ENCODE measurements around the gene EDEM3. TPM values are rescaled to one million over a fixed set of nuclear protein-coding genes. Genes with fewer than 3 reads are reported as not detected.
A peak's percentile ranks its signal among the peaks of the same experiment; 100 is the strongest.

The EDEM3 gene, protein sequence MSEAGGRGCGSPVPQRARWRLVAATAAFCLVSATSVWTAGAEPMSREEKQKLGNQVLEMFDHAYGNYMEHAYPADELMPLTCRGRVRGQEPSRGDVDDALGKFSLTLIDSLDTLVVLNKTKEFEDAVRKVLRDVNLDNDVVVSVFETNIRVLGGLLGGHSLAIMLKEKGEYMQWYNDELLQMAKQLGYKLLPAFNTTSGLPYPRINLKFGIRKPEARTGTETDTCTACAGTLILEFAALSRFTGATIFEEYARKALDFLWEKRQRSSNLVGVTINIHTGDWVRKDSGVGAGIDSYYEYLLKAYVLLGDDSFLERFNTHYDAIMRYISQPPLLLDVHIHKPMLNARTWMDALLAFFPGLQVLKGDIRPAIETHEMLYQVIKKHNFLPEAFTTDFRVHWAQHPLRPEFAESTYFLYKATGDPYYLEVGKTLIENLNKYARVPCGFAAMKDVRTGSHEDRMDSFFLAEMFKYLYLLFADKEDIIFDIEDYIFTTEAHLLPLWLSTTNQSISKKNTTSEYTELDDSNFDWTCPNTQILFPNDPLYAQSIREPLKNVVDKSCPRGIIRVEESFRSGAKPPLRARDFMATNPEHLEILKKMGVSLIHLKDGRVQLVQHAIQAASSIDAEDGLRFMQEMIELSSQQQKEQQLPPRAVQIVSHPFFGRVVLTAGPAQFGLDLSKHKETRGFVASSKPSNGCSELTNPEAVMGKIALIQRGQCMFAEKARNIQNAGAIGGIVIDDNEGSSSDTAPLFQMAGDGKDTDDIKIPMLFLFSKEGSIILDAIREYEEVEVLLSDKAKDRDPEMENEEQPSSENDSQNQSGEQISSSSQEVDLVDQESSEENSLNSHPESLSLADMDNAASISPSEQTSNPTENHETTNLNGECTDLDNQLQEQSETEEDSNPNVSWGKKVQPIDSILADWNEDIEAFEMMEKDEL
- polyA plus RNA-seq: 10 to 100 TPM in 3 of 4 donors, 1 to 10 TPM in 1; 9.7 to 40.6 (median 13.8) TPM
- long read RNA-seq, donor 1: 0 reads
- long read RNA-seq, donor 2, full-length matches to known transcripts: 1 of 1 reads
- long read RNA-seq, donor 2, partial matches to known transcripts: 0 of 1 reads
- long read RNA-seq, donor 2, other reads (novel, unspliced or antisense): 0 of 1 reads
- long read RNA-seq, donor 3: 0 reads
- long read RNA-seq, donor 4: 0 reads
- long read RNA-seq, donor 5, partial matches to known transcripts: 18 of 18 reads
- long read RNA-seq, donor 5, other reads (novel, unspliced or antisense): 0 of 18 reads
- long read RNA-seq, donor 6, full-length matches to known transcripts: 3 of 3 reads
- long read RNA-seq, donor 6, partial matches to known transcripts: 0 of 3 reads
- long read RNA-seq, donor 6, other reads (novel, unspliced or antisense): 0 of 3 reads
- long read RNA-seq, donor 7: 0 reads
- long read RNA-seq, donor 8: 0 reads
- long read RNA-seq, donor 9, full-length matches to known transcripts: 1 of 1 reads
- long read RNA-seq, donor 9, partial matches to known transcripts: 0 of 1 reads
- long read RNA-seq, donor 9, other reads (novel, unspliced or antisense): 0 of 1 reads
- long read RNA-seq, donor 10, full-length matches to known transcripts: 5 of 5 reads
- long read RNA-seq, donor 10, partial matches to known transcripts: 0 of 5 reads
- long read RNA-seq, donor 10, other reads (novel, unspliced or antisense): 0 of 5 reads

DNA sequence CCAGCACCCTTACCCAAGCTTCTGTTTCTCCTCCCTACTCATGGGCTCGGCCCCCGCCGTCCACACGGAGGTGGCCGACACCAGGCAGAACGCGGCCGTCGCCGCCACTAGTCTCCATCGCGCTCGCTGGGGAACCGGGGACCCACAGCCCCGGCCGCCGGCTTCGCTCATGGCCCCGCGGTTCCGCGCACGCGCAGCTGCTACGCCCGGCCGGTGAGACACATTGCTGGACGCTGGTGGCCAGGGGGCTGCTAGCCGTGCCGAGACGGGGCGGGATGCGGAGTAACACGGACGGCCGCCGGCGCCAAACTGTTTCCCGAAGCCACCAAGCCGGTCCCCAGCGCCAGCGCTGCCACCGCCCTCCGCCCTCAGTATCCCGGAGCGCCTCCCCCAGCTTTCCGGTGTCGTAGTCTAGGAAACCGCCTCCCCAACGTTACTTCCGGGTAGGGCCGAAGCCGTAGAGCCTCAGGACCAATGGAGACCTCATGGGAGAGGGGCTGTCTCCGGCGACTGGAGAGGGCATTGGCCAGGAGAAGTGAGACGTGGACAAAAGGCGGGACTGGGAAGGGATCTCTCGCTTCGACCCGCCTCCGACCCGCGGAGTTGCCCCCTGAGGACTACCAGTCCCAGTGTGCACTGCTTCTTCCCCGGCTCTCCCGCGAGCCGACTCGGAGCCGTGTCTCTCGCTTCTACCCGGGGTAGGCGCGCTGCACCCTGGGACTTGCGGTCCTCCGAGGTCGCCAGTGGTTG lies at the start of gene EDEM3:
Gene EDEM3, minus strand, starts transcription at position 383 of the 750 bp plus-strand sequence. Its CDS starts 212 bp downstream, at position 171.
- no peaks in the 10 kb centered on the region for H3K36me3 ChIP-seq (ENCODE audit: control insufficient read depth in 3 of 3, insufficient read depth in 2 of 3, low read depth in 1 of 3, low read length in 3 of 3)
- H3K4me1 ChIP-seq (ENCODE audit: control insufficient read depth in 3 of 3, insufficient read depth in 2 of 3, low read depth in 1 of 3, low read length in 2 of 3): peaks cover 0 to 4% (median 3%) of the 10 kb centered on the region in 3 donors
- peak within 1 kb of the TSS; percentile 90 to 98 (median 96) for H3K4me3 ChIP-seq (ENCODE audit: low read depth in 1 of 3, low read length in 3 of 3)
- DNase-seq (peak; percentile 99 to 100), FAIRE-seq (peak; percentile 91)
- peak within 1 kb of the TSS; percentile 89 to 99 (median 96) for H3K27ac ChIP-seq (ENCODE audit: low read depth in 1 of 3, low read length in 2 of 3)
- no peaks in the 10 kb centered on the region for H3K27me3 ChIP-seq (ENCODE audit: control insufficient read depth in 3 of 3, insufficient read depth in 3 of 3, low read length in 3 of 3)
- 0% methylated on average over 69 to 76 of the region's 76 CpGs for WGBS, 3 donors
- H3K9me3 ChIP-seq (ENCODE audit: control insufficient read depth in 2 of 2, insufficient read depth in 1 of 2, low read depth in 1 of 2, low read length in 1 of 2): no peaks in the 10 kb centered on the region

DNA sequence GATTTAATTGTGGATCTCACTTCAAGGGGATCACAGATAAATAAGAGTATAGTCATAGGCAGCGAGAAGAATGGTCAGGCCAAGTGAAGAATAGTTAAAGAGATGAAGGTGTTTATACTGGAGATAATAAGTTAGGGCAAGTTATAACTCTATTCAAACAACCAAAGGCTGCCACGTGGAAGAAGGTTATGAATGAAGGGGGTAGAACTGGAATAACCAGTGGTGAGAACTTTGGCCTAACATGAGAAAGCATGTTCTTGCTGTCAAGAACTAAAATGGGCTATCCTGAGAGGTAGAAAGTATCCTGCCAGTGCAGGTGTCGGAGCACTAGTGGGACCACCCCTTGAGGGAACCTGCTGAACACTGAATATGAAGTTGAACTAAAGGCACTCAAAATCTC lies 49.6 kb upstream of the EDEM3 start:
- Histone ChIP-seq H3K36me3 (ENCODE audit: control insufficient read depth in 3 of 3, insufficient read depth in 2 of 3, low read depth in 1 of 3, low read length in 3 of 3) (no peaks in the 10 kb centered on the region), H3K27me3 (ENCODE audit: control insufficient read depth in 3 of 3, insufficient read depth in 3 of 3, low read length in 3 of 3) (no peaks in the 10 kb centered on the region), H3K9me3 (ENCODE audit: control insufficient read depth in 2 of 2, insufficient read depth in 1 of 2, low read depth in 1 of 2, low read length in 1 of 2) (no peaks in the 10 kb centered on the region), H3K4me3 (ENCODE audit: low read depth in 1 of 3, low read length in 3 of 3) (no peak overlapping the region), H3K27ac (ENCODE audit: low read depth in 1 of 3, low read length in 2 of 3) (no peak overlapping the region), H3K4me1 (ENCODE audit: control insufficient read depth in 3 of 3, insufficient read depth in 2 of 3, low read depth in 1 of 3, low read length in 2 of 3) (no peaks in the 10 kb centered on the region)
- FAIRE-seq (no peak), DNase-seq (no peak)
- 66 to 87% (median 85%) methylated on average over 3 of the region's 3 CpGs for WGBS, 3 donors

DNA sequence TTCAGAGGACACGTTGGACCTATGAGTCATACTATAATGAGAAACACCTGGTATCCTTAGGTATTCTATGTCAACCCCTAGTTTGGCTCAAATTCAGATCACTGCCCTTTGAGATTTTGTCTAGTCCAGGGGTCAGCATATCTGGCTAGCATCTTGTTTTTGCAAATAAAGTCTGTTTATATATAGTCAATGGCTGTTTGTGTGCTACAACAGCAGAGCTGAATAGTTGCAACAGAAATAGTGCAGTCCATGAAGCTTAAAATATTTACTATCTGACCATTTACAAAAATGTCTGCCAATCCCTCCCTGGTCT lies 48.5 kb upstream of the EDEM3 start:
- Histone ChIP-seq H3K9me3 (ENCODE audit: control insufficient read depth in 2 of 2, insufficient read depth in 1 of 2, low read depth in 1 of 2, low read length in 1 of 2) (no peaks in the 10 kb centered on the region), H3K27ac (ENCODE audit: low read depth in 1 of 3, low read length in 2 of 3) (no peak overlapping the region), H3K4me1 (ENCODE audit: control insufficient read depth in 3 of 3, insufficient read depth in 2 of 3, low read depth in 1 of 3, low read length in 2 of 3) (no peaks in the 10 kb centered on the region), H3K4me3 (ENCODE audit: low read depth in 1 of 3, low read length in 3 of 3) (no peak overlapping the region), H3K36me3 (ENCODE audit: control insufficient read depth in 3 of 3, insufficient read depth in 2 of 3, low read depth in 1 of 3, low read length in 3 of 3) (no peaks in the 10 kb centered on the region), H3K27me3 (ENCODE audit: control insufficient read depth in 3 of 3, insufficient read depth in 3 of 3, low read length in 3 of 3) (no peaks in the 10 kb centered on the region)
- 25 to 36% (median 29%) methylated on average over 1 of the region's 1 CpG for WGBS, 3 donors
- DNase-seq (no peak), FAIRE-seq (no peak)

DNA sequence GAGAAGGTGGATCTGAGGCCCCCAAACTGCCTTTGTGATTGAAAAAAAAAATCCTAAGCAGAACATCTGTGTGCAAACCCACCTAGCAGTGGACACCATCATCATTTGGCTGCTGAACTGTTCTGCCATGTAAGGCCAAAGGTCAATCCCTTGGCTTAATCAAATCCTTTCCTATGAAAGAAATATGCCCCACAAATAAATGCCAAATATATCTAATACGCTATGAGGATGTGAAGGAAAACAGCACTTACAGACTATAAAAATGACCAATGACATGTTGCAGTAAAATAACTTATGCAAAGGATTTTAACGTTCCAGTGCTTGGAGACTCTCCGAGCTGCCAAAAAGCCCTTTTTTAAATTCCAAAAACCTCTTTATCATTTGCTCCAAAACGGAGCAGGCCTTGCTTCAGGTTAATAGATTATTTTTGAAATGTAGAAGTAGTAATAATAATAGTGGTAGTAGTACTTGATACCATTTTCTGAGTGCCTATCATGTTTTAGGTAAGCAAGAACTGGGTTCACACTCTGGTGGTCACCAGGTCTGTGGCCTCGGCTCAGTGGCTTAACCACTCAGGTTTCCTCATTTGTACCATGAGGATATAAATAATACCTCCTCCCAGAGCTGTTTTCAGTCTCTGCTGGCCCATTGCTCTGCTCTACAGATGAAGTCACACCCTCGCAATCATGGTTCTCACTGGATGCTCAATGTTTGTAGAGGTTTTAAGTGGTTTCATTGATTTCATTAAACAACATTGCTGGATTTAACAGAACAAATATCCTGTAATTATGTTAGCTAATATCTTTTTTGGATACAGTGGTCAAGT lies 47.9 kb upstream of the EDEM3 start:
- H3K27ac ChIP-seq (ENCODE audit: low read depth in 1 of 3, low read length in 2 of 3): no peak overlapping the region
- FAIRE-seq: no peak
- no peak overlapping the region for H3K4me3 ChIP-seq (ENCODE audit: low read depth in 1 of 3, low read length in 3 of 3)
- WGBS, 3 donors: 80 to 91% (median 84%) methylated on average over 6 of the region's 6 CpGs
- H3K4me1 ChIP-seq (ENCODE audit: control insufficient read depth in 3 of 3, insufficient read depth in 2 of 3, low read depth in 1 of 3, low read length in 2 of 3): no peaks in the 10 kb centered on the region
- H3K27me3 ChIP-seq (ENCODE audit: control insufficient read depth in 3 of 3, insufficient read depth in 3 of 3, low read length in 3 of 3): no peaks in the 10 kb centered on the region
- no peaks in the 10 kb centered on the region for H3K36me3 ChIP-seq (ENCODE audit: control insufficient read depth in 3 of 3, insufficient read depth in 2 of 3, low read depth in 1 of 3, low read length in 3 of 3)
- DNase-seq: no peak
- no peaks in the 10 kb centered on the region for H3K9me3 ChIP-seq (ENCODE audit: control insufficient read depth in 2 of 2, insufficient read depth in 1 of 2, low read depth in 1 of 2, low read length in 1 of 2)

DNA sequence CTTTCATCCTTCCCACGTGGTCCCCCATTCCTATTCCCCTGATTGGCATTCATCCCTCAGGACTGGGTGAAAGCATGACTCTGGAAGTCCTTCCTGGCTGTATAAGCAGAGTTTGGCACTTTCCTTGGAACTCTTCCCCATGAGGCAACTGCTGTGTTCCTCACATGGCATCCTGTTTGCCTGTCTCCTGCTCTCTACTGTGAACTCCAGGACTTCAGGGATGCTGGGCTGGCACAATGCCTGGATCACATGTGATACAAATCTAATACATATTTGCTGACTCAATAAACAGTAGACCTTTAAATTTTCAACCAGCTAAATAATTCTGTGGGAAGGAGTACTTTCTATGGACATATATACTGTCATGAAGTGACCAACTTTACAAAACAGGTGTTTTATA lies 46.8 kb upstream of the EDEM3 start:
- no peaks in the 10 kb centered on the region for H3K9me3 ChIP-seq (ENCODE audit: control insufficient read depth in 2 of 2, insufficient read depth in 1 of 2, low read depth in 1 of 2, low read length in 1 of 2)
- WGBS, 3 donors: 77 to 85% (median 79%) methylated on average over 1 of the region's 1 CpG
- H3K36me3 ChIP-seq (ENCODE audit: control insufficient read depth in 3 of 3, insufficient read depth in 2 of 3, low read depth in 1 of 3, low read length in 3 of 3): no peaks in the 10 kb centered on the region
- no peaks in the 10 kb centered on the region for H3K27me3 ChIP-seq (ENCODE audit: control insufficient read depth in 3 of 3, insufficient read depth in 3 of 3, low read length in 3 of 3)
- no peak for DNase-seq
- H3K4me3 ChIP-seq (ENCODE audit: low read depth in 1 of 3, low read length in 3 of 3): no peak overlapping the region
- no peak overlapping the region for H3K27ac ChIP-seq (ENCODE audit: low read depth in 1 of 3, low read length in 2 of 3)
- H3K4me1 ChIP-seq (ENCODE audit: control insufficient read depth in 3 of 3, insufficient read depth in 2 of 3, low read depth in 1 of 3, low read length in 2 of 3): no peaks in the 10 kb centered on the region
- FAIRE-seq: no peak

DNA sequence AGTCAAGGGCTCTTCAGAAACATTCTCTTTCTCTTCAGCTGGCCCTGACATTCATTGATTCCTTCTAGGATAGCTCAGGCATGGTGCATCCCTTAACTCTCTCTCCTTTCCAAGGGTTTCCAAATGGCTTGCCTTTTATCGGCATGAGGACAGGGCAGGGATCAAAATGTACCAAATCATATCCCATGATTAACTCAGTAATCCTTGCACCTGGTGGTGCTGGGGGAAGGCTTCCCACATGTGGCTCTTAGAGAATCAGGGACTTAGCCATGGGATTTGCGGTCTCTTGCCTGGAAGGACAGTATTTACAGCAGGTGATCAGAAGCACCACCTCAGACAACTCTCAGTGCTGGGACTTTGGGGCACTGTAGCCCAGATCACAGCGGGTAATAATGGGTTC lies 46.2 kb upstream of the EDEM3 start:
- WGBS, 3 donors: 96 to 100% (median 100%) methylated on average over 3 of the region's 3 CpGs
- DNase-seq (no peak), FAIRE-seq (no peak)

DNA sequence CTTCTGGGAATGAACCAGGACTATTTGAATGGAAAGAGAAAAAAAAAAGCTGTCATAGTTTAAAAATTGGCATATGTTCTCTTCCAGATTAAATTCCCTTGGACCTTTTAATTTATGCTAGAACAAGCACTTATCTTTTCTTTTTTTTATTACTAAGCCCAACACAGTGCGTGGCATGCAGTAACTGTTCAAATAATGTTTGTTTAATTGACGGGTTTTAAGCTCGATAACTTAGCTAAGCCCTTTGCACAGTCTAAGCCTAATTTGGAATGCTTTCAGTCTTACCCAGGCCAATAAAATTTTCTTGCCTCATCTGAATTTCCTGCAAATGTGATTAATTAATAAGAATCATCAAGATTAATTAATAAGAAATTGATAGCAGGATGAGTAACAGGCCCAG lies 39.3 kb upstream of the EDEM3 start:
- Histone ChIP-seq H3K27ac (ENCODE audit: low read depth in 1 of 3, low read length in 2 of 3) (no peak overlapping the region), H3K9me3 (ENCODE audit: control insufficient read depth in 2 of 2, insufficient read depth in 1 of 2, low read depth in 1 of 2, low read length in 1 of 2) (no peaks in the 10 kb centered on the region), H3K4me3 (ENCODE audit: low read depth in 1 of 3, low read length in 3 of 3) (no peak overlapping the region), H3K36me3 (ENCODE audit: control insufficient read depth in 3 of 3, insufficient read depth in 2 of 3, low read depth in 1 of 3, low read length in 3 of 3) (peaks cover 0 to 4% (median 0%) of the 10 kb centered on the region in 3 donors), H3K4me1 (ENCODE audit: control insufficient read depth in 3 of 3, insufficient read depth in 2 of 3, low read depth in 1 of 3, low read length in 2 of 3) (peaks cover 2 to 22% (median 11%) of the 10 kb centered on the region in 3 donors), H3K27me3 (ENCODE audit: control insufficient read depth in 3 of 3, insufficient read depth in 3 of 3, low read length in 3 of 3) (no peaks in the 10 kb centered on the region)
- no peak for DNase-seq
- FAIRE-seq: no peak
- 27 to 60% (median 47%) methylated on average over 3 of the region's 3 CpGs for WGBS, 3 donors

More for the DNA sequence above, 46.2 kb upstream of the EDEM3 start:
- Histone ChIP-seq H3K36me3 (ENCODE audit: control insufficient read depth in 3 of 3, insufficient read depth in 2 of 3, low read depth in 1 of 3, low read length in 3 of 3) (no peaks in the 10 kb centered on the region), H3K4me3 (ENCODE audit: low read depth in 1 of 3, low read length in 3 of 3) (no peak overlapping the region), H3K4me1 (ENCODE audit: control insufficient read depth in 3 of 3, insufficient read depth in 2 of 3, low read depth in 1 of 3, low read length in 2 of 3) (no peaks in the 10 kb centered on the region), H3K27me3 (ENCODE audit: control insufficient read depth in 3 of 3, insufficient read depth in 3 of 3, low read length in 3 of 3) (no peaks in the 10 kb centered on the region), H3K27ac (ENCODE audit: low read depth in 1 of 3, low read length in 2 of 3) (no peak overlapping the region), H3K9me3 (ENCODE audit: control insufficient read depth in 2 of 2, insufficient read depth in 1 of 2, low read depth in 1 of 2, low read length in 1 of 2) (no peaks in the 10 kb centered on the region)
